Fibroblast of lung (primary cell): ENCODE data around the gene OPN3. TPM values are rescaled to one million over a fixed set of nuclear protein-coding genes. Genes with fewer than 3 reads are reported as not detected.

Experiments used
- DNase-seq, 2 donors: peaks; one replicate each; pipeline versions ENCODE4 v3.0.0 to v3.0.0-alpha.2; 2010; ENCODE audit warnings: low read depth in 2 of 2
- H2AFZ ChIP-seq: 2 replicates; pipeline ENCODE4 v1.5.1; 2012; ENCODE audit warnings: low read length, control low read depth, inconsistent platforms
- H3K27ac ChIP-seq: 2 replicates; pipeline ENCODE4 v1.5.1; 2011; ENCODE audit warnings: low read length, control low read depth; ENCODE audit not compliant: insufficient read depth
- H3K27me3 ChIP-seq: 2 replicates; pipeline ENCODE4 v1.5.1; 2011; ENCODE audit warnings: mild to moderate bottlenecking, low read length; ENCODE audit not compliant: control insufficient read depth, insufficient read depth
- H3K36me3 ChIP-seq: 2 replicates; pipeline ENCODE4 v1.5.1; 2011; ENCODE audit warnings: low read length; ENCODE audit not compliant: control insufficient read depth, insufficient read depth
- H3K4me1 ChIP-seq: 2 replicates; pipeline ENCODE4 v1.5.1; 2011; ENCODE audit warnings: low read length; ENCODE audit not compliant: control insufficient read depth, insufficient read depth; ENCODE audit errors: extremely low read depth
- H3K4me2 ChIP-seq: 2 replicates; pipeline ENCODE4 v1.5.1; 2011; ENCODE audit warnings: low read length, control low read depth; ENCODE audit not compliant: insufficient read depth; ENCODE audit errors: extremely low read depth
- H3K4me3 ChIP-seq, 4 experiments: fragments of 200-600 bp in 1 of 4; sonication (generic) in 1 of 4; replicated peaks in 1 of 4; 2 replicates each; pipeline ENCODE4 v1.5.1; 2011 to 2016; ENCODE audit warnings: low read length in 4 of 4, low read depth in 3 of 4, mild to moderate bottlenecking in 3 of 4, control low read depth in 2 of 4, inconsistent platforms in 1 of 4, mixed read lengths in 1 of 4; ENCODE audit not compliant: insufficient read depth in 1 of 4; ENCODE audit errors: control extremely low read depth in 1 of 4
- H3K79me2 ChIP-seq: 2 replicates; pipeline ENCODE4 v1.5.1; 2012; ENCODE audit warnings: mild to moderate bottlenecking, low read length, inconsistent platforms; ENCODE audit not compliant: control insufficient read depth, insufficient read depth
- H3K9ac ChIP-seq: 2 replicates; pipeline ENCODE4 v1.5.1; 2011; ENCODE audit warnings: mild to moderate bottlenecking, low read length, control low read depth; ENCODE audit not compliant: insufficient read depth
- H3K9me3 ChIP-seq: 2 replicates; pipeline ENCODE4 v1.5.1; 2012; ENCODE audit warnings: low read depth, low read length; ENCODE audit not compliant: control insufficient read depth, insufficient read depth
- H4K20me1 ChIP-seq: 2 replicates; pipeline ENCODE4 v1.5.1; 2011; ENCODE audit warnings: low read length; ENCODE audit not compliant: control insufficient read depth, insufficient read depth; ENCODE audit errors: extremely low read depth
- CTCF ChIP-seq, 2 donors: IDR thresholded peaks in 1 of 2; conservative IDR thresholded peaks in 1 of 2; 1 replicate in 1 of 2; 2 replicates in 1 of 2; pipeline ENCODE4 v1.5.1; 2011 to 2012; ENCODE audit warnings: low read length in 2 of 2, control low read depth in 1 of 2, inconsistent platforms in 1 of 2, low read depth in 1 of 2, mild to moderate bottlenecking in 1 of 2
- EZH2 ChIP-seq: IDR thresholded peaks from 2 replicates; pipeline ENCODE4 v1.5.1; 2012; ENCODE audit warnings: low read length, control low read depth, mild to moderate bottlenecking; ENCODE audit errors: missing control alignments
- polyA plus RNA-seq, 2 donors: library from polyadenylated mRNA; depleted of rRNA in 1 of 2; stranded (reverse) in 1 of 2; unstranded in 1 of 2; fragments of >200 nt; gene quantifications; 2 replicates each; pipeline ENCODE4 v1.2.1, GENCODE V29; 2011 to 2012; ENCODE audit warnings: missing spikeins in 1 of 2
- total RNA-seq: library from RNA; depleted of rRNA; stranded (reverse); fragments of >200 nt; gene quantifications from 2 replicates; pipeline ENCODE4 v1.2.1, GENCODE V29; 2014

Gene OPN3
- total and polyA plus RNA-seq, 2 donors (not counting 1 experiment from before 2014, with no cell fraction given), result 32.5 to 58.9 TPM

DNA sequence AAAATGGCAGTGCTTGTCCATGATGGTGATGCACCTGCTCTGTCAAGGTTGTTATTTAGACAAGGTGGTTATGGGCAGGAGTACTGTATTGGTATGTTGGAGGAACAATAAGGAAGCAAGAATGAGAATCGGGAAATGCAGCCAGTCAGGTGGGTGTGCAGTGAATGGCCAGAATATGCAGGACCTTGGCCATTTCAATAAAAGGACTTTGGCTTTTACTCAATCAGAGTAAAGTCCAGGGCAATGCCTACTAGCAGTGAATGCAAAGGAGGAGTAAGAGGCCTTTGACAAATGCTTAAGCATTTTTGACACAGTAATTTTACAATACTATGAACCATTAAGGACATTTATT is 2.4 kb upstream of the OPN3 start:
- H3K9me3 ChIP-seq, result no peaks in the 10 kb centered on the region
- no peak overlapping the region for H3K4me2 ChIP-seq
- H3K36me3 ChIP-seq, result no peaks in the 10 kb centered on the region
- peaks cover 14% of the 10 kb centered on the region for H3K79me2 ChIP-seq
- no peak overlapping the region for H3K9ac ChIP-seq
- no peaks in the 10 kb centered on the region for H3K27me3 ChIP-seq
- no peak overlapping the region for H3K27ac ChIP-seq
- H3K4me3 ChIP-seq, result no peak overlapping the region
- H3K4me1 ChIP-seq, result no peaks in the 10 kb centered on the region
- no peaks in the 10 kb centered on the region for H4K20me1 ChIP-seq
- DNase-seq, result no peak
- TF ChIP-seq EZH2, result no peak
- TF ChIP-seq CTCF (conservative IDR thresholded peaks at IDR 0.05 in 1 of 2, IDR thresholded peaks at IDR 0.05 in 1 of 2; ENCODE audit: low read depth in 1 of 2, low read length in 2 of 2), result no peak
- no peak overlapping the region for H2AFZ ChIP-seq

GRCh38 chr1:241641773-241642592 is 1.8 kb upstream of the OPN3 start:
- DNase-seq, result peak; percentile 66 to 71
- Histone ChIP-seq H3K4me3 (no peak overlapping the region), H3K79me2 (peaks cover 16% of the 10 kb centered on the region), H3K9ac (no peak overlapping the region), H3K27ac (no peak overlapping the region), H3K4me2 (no peak overlapping the region), H3K36me3 (no peaks in the 10 kb centered on the region), H2AFZ (no peak overlapping the region), H3K9me3 (no peaks in the 10 kb centered on the region), H4K20me1 (no peaks in the 10 kb centered on the region), H3K27me3 (no peaks in the 10 kb centered on the region), H3K4me1 (no peaks in the 10 kb centered on the region)
- TF ChIP-seq EZH2 (no peak), CTCF (conservative IDR thresholded peaks at IDR 0.05 in 1 of 2, IDR thresholded peaks at IDR 0.05 in 1 of 2; ENCODE audit: low read depth in 1 of 2, low read length in 2 of 2) (no peak)

DNA sequence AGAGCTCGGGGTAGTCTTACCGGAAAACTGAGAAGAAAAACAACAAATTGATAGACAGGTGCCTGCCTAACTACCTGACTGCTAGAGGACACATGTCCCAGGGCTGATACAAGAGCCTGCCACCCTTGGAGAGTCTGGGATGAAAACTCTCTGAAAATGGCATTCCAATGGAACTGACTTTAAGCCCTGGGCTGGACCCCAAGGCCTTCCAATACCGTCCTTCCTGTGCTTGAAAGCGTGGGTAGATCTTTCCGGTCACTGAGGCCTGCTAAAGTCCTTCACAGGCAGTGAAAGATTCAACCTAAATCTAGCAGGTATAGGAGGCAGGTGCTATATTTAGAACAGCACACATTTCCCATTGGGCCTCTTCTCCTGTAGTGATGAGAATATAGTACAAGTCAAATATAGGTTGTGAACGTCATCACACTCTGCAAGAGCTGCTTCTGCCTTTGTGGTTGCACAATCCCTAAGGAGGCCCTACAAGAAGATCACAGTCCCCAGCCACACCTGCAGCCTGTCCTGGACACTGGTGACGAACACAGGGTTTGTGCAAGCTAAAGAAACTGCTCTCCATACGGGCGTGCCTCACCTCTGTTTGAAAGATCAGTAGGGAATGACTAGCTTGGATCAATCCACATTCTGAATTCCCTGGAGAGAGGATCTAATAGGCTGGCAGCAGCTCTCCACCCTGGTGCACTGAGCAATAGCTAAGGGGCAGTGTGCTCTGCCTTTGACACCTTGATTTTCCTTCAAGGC is 876 bp upstream of the OPN3 start:
- peak overlapping the region; percentile 87 for H2AFZ ChIP-seq
- H3K4me1 ChIP-seq, result peaks cover 3% of the 10 kb centered on the region
- peak overlapping the region in 1 of 4 experiments; percentile 58 for H3K4me3 ChIP-seq
- TF ChIP-seq EZH2, result no peak
- no peak for TF ChIP-seq CTCF (conservative IDR thresholded peaks at IDR 0.05 in 1 of 2, IDR thresholded peaks at IDR 0.05 in 1 of 2; ENCODE audit: low read depth in 1 of 2, low read length in 2 of 2)
- H3K9me3 ChIP-seq, result no peaks in the 10 kb centered on the region
- H3K79me2 ChIP-seq, result peaks cover 16% of the 10 kb centered on the region
- no peak overlapping the region for H3K27ac ChIP-seq
- H3K27me3 ChIP-seq, result no peaks in the 10 kb centered on the region
- H3K4me2 ChIP-seq, result peak overlapping the region; percentile 66
- no peak overlapping the region for H3K9ac ChIP-seq
- no peaks in the 10 kb centered on the region for H4K20me1 ChIP-seq
- no peak for DNase-seq
- H3K36me3 ChIP-seq, result no peaks in the 10 kb centered on the region
